HG03378 (cell line): ENCODE measurements around the gene TSPAN3.

Experiments
- ATAC-seq: cut with Tn5 transposase; IDR thresholded peaks from one replicate; pipeline ENCODE4 v1.9.1; 2021; ENCODE audit warnings: mild to moderate bottlenecking, moderate library complexity; ENCODE audit not compliant: unreplicated experiment

The TSPAN3 gene

DNA sequence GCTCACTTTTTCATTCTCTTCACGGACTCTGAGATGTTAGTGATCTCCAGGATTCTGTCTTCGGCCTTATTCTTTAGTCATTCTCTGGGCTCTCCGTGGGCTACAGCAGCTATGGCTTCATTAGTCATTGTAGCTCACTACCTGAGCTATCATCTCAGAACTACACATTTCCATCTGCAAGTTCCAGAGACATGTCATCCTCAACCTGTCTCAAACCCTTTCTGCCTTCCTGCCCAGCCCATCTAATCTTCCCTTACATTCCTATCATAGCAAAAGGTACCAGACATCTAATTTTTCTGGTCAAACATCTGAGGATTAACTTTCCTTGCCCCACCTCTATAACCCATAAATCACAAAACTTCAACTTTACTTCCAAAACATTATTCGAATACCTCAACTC lies 13.2 kb downstream of the TSPAN3 start:
- no peak for ATAC-seq

DNA sequence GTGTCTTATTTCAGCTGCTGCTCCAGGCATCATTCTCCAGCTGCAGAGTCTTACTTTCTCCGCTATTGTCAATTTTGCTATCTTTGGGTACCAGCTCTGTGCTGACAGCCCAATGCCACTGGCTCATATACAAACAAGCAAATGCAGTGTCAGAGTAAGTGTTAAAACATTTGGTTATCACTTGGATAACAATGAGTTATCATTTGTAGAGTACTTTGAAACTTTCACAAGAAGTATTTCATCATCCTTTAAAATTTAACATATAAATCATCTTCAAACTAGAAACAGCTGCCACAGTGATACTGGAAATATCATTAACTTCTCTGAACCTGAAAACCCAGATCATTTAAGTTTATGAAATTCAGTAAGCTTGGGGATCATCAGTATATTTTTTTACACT lies 13.8 kb downstream of the TSPAN3 start:
- no peak for ATAC-seq

DNA sequence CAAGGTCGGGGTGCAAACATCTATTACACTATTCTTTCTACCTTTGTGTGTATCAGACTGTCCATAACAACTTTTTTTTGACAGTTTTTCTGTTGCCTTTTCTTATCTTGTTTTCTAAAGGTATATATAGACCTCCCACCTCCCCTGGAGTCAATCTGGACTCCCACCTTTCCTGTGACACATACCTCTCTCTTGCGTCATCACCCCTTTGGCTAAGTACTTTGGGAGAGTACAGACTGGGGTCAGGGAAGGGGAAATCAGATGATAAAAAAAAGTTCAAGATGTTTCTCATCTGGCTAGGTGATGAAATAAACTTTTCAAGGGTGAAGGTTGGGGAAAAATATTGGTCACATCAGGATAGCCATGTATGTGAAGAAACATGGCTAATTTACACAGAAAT lies 17.2 kb downstream of the TSPAN3 start:
- ATAC-seq: no peak

DNA sequence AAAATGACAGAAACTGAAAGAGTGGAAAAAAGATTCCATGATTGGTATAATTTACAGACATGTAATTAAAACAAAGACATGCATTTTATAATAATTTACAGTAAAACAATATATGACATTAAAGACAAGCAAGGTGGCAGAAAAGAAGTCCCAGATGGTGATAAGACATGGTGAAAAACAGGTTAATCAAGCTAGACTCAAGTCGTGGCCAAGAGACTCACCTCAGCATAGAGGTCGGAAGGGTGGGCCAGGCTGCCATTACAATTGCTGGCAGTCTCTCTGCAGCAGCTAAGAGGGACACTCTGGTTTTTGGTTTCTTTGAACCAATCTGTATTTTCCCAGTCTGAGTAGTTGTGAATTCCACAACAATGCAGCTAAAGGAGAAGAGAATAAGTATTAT lies 18.4 kb downstream of the TSPAN3 start:
- no peak for ATAC-seq

DNA sequence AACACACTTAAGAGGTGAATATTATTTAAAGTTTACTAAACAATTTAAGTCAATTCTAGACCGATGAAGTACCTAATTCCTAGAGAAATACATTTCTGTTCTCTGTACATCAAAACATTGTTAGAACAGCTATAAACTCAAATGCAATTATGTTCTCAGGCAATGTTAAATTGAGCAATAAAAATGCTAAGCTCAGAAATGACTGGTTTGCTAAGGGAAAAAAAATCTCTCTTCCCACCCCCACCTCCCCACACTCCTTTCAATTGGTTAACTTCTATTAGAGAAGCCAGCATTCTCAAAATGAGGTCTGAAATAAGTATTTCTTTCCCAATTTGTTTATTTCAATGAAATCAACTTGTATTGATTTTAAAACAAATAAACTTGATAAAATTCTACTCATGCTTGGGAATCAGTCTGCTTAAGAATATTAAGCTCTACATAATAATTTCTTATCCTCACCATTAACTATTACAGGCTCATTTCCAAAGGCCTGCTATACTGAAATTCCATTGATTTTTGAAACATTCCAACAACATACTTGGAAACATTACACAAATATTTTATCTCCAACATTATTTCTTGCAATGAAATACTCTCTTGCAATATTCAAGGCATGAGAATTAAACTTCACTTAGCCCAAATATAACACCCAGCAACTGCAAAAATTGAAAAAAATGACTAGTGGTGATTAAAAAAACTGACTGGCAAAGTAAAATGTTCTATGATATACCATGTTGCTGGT lies 22.6 kb downstream of the TSPAN3 start:
- no peak for ATAC-seq

GRCh38 chr15:77046704-77047412 lies 24.1 kb downstream of the TSPAN3 start:
- no peak for ATAC-seq

GRCh38 chr15:77045985-77046384 lies 24.9 kb downstream of the TSPAN3 start:
- no peak for ATAC-seq

DNA sequence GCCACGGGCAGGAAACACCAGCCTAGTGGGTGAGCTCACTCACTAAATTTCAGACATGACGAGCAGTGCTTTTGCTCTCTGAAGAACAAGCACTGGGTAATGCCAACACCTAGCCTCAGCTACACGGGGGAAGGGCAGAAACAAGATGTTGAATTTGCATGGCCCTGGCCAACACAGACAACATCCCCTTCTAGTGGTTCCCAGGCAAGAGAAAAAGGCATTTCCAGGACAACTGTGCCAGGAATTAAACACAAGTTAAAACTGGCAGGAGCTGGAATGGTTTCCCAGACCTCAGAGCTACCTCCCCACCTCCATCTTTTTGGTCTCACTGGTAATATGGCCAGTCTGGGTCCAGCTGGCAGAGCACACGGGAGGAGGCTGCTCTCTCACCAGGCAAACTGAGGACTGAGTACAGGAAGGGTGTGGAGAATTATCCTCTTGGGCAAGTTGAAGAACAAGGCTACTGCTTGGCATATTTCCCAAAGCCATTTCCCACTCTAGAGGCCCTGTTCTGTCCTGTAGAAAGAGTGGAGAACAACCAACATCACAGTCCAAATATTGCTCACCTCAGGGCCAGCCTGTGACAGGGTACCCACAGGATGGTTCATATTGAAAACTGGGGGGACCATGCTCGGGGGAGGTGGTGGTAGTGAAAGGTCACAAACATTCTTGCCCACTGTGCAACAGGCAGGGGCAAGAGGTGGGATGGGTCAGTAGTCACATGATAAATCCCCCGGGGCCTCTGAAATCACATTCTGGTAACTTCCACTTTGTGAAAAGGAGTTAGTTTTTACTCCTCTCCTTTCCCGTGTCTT lies 26.5 kb downstream of the TSPAN3 start:
- no peak for ATAC-seq

GRCh38 chr15:77042955-77043920 lies 27.7 kb downstream of the TSPAN3 start:
- ATAC-seq: no peak

GRCh38 chr15:77042245-77042919 lies 28.5 kb downstream of the TSPAN3 start:
- no peak for ATAC-seq

DNA sequence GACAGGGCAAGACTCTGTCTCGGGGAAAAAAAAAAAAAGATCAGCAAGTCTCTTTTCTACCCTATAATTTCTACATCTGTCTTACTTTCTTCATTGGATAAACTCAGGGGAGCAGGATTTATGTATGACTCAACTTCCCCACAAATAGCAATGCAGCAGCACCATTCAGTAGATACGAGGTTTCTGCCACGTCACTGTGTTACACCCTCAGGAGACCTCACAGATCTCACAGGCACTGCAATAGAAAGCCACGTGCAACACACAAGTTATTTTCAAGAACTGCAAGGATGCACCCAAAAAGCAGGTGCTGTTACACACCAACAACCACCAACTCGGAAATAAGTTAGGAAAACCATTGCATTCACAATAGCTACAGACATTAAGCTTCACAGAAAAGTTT lies 30.2 kb downstream of the TSPAN3 start:
- no peak for ATAC-seq

DNA sequence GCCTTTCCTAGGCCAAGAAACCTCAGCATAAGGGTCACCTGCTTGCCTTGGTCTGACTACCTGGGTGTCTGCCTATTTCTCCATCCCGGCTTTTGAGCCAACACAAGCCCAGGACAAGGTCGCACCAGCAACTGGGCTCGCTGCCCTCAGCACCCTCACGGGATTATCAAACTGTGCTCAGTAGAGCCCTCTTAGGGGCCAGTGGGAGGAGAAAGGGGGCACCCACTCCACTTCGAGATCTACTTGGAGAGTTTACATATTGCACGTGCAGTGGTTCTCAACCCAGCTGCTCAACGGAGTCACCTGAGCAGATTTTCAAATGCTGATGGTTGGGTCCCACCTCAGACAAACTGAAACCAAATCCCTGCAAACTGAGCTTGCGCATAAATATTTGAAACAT lies 31.1 kb downstream of the TSPAN3 start:
- ATAC-seq: no peak

DNA sequence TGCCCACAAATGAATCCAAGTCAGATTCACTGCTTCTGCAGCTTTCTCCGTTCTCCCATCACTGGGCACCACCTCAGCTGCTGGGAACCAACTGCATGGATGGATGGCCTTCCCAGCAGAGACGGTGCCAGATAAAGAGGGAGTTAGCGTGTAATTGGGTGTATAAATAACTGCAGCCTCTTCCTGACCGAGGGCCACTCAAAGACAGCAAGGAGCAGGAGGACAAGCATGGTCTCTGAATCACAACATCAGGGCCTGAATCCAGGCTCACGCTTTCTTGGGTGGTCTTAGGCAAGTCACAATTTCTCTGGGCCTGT lies 31.7 kb downstream of the TSPAN3 start:
- ATAC-seq: no peak

DNA sequence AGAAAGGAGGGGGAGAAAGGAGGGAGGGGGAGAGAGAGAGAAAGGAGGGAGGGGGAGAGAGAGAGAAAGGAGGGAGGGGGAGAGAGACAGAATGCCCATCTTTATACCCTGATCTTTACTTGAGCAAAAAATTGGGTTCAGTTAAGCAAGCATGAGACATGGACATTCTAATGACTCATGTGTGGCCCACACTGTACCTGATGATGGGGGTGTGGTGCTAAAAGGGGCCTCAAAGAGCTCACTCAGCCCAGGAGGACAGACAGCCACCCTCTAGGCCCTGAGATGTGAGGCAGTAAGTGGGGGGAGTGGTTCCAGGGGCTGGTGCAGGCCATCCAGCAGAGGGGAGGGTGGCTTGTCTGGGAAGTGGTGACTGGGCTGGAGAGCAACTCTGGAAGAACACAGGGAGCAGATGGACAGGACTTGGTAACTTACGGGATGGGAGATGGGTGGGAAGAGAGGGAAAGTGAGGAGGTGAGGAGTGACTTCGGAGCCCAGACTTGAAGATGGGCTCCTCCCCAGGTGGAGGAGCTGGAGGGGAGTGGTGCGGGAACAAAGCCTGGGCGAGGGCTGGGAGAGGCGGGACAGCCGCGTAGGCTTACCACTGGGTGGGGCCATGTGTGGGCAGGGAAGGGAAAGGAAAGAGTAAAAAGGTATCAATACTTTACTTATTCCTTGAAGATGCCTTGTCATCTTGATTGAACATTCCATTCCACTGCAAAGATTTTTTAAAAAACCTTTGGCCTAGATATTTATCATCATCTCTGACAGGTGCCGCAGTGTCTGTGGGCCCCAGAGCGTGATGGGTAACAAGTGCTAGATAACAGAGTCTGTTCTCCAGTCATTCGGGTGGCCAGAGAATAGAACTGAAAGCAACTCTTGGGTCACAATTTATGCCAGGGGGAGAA lies 32.3 kb downstream of the TSPAN3 start:
- ATAC-seq: no peak

GRCh38 chr15:77037388-77038209 lies 33.3 kb downstream of the TSPAN3 start:
- no peak for ATAC-seq

GRCh38 chr15:77036537-77037387 lies 34.1 kb downstream of the TSPAN3 start:
- ATAC-seq: no peak

- no peak for ATAC-seq
Measured at GRCh38 chr15:77035999-77036471, 34.9 kb downstream of the TSPAN3 start.
